Astrocyte of the cerebellum (primary cell): ENCODE data around the gene MAP3K10.

Experiments used
- DNase-seq: peaks from one replicate; pipeline ENCODE4 v3.0.0-alpha.2; 2011; ENCODE audit warnings: low read depth
- H3K4me3 ChIP-seq: 2 replicates; pipeline ENCODE4 v1.5.1; 2011; ENCODE audit warnings: mild to moderate bottlenecking, low read depth, low read length, moderate library complexity
- CTCF ChIP-seq: IDR thresholded peaks from 2 replicates; pipeline ENCODE4 v1.5.1; 2012; ENCODE audit warnings: low read length, low read depth, moderate library complexity, mild to moderate bottlenecking; ENCODE audit errors: missing control alignments
- in situ Hi-C: cut with HindIII; loops from 2 replicates; pipeline ENCODE4 v1.10.0; 2017; ENCODE audit warnings: low sequenced_read_pairs

The MAP3K10 gene

GRCh38 chr19:40229926-40230417, 38.7 kb downstream of the MAP3K10 start:
- TF ChIP-seq CTCF: no peak
- DNase-seq: no peak
- H3K4me3 ChIP-seq: no peak overlapping the region
- in situ Hi-C loops: no loop called here

- no peak for TF ChIP-seq CTCF
- H3K4me3 ChIP-seq: no peak overlapping the region
- in situ Hi-C loops: no loop called here
- no peak for DNase-seq
Measured at GRCh38 chr19:40231057-40231456, 39.8 kb downstream of the MAP3K10 start.

DNA sequence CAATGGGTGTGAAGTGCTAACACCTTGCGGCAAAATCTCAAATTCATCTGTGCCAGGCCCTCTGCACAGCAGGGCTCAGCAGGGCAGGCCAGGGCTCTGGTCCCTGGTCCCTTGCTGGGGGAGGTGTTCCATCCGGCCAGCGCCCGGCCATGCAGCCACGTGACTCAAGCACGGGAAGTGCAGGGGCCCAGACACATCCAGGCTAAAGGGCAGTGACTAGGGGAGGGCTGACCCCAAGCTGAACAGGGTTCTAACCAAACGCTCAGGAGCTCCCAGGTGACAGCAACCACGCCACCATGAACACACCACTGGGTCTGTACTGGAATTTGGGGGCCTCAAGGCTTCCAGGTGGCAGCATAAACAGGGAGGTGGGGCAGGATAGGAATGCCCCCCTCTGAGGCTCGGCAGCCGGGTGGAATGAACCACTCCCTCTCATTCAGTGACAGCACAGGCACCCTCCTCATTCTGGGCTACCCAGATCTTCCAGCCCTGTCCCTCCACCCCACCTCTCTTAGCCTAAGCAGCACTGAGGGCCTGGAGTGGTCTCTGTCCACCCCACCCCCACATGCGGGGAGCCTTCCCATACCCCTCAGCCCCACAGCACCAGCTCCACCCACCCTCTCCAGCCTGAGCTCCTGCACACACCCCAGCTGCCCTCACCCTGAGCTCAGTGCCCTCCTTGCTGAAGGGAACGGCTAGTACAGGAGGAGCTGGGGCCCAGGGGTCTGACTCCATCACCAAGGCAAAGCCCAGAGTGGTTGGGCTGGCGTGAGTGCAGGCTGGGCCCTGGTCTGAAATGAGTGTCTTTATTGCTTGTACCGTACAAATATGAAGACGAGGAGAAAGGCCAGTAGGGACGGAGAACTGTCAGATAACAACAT, 40.6 kb downstream of the MAP3K10 start:
- no peak for DNase-seq
- no peak overlapping the region for H3K4me3 ChIP-seq
- no peak for TF ChIP-seq CTCF
- in situ Hi-C loops: no loop called here

- in situ Hi-C loops: no loop called here
- H3K4me3 ChIP-seq: no peak overlapping the region
- TF ChIP-seq CTCF: no peak
- no peak for DNase-seq
Measured at GRCh38 chr19:40232479-40232878, 41.3 kb downstream of the MAP3K10 start.

DNA sequence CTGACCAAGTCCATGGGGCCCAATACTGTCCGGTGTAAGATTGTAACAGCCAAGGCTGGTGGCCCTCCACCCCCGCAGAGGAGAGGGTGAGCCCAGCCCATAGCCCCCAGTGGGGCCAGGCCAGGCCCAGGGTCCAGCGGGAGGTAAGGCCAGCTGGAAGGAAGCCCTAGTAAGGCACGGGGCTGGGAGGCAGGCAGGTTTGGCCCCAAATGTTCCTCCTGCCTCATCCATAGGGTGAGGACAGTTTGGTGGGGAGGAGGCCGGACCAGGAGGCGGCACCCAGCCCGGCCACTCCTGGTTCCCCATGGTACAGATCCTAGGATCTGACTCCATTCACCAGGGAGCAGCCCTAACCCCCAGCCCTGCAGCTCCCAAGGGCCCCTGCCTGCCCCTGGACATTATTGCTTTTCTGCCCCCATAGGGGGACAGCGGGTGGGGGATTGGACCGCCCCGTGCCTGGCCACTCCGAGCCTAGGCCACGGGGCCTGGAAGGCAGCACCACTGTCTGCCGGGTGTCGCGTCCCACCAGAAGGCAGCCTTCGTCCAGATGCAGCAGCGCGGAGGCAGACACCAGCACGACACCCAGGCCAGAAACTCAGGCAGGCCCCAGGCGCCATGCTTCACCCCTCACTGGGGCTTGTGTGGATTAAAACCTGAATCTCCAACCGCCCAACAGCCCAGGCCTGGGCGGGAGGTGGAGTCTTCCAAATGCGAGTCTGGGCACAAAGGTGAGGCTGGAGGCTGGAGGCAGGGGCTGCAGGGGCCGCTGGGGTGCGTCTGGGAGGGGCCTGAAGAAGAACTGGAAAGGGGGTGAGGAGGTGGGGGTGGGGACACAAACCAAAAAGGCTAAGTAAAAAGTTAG, 42.0 kb downstream of the MAP3K10 start:
- in situ Hi-C loops: no loop called here
- no peak for TF ChIP-seq CTCF
- no peak overlapping the region for H3K4me3 ChIP-seq
- DNase-seq: no peak

- TF ChIP-seq CTCF: no peak
- no peak overlapping the region for H3K4me3 ChIP-seq
- in situ Hi-C loops: no loop called here
- DNase-seq: no peak
Measured at GRCh38 chr19:40233811-40234389, 42.7 kb downstream of the MAP3K10 start.
